Hepatocyte (in vitro differentiated cells): ENCODE results near the gene PIRT.

Experiments used
- EZH2 ChIP-seq: fragments of 200-600 bp; sonication (generic); IDR thresholded peaks from 2 replicates; pipeline ENCODE4 v1.6.1; 2016; ENCODE audit warnings: antibody characterized with exemption, mild to moderate bottlenecking, borderline replicate concordance
- EZH2phosphoT487 ChIP-seq: fragments of 200-600 bp; sonication (generic); IDR thresholded peaks from one replicate; pipeline ENCODE4 v1.6.1; 2018; ENCODE audit warnings: antibody characterized with exemption, mild to moderate bottlenecking, low read depth, moderate library complexity; ENCODE audit not compliant: unreplicated experiment, severe bottlenecking
- TF ChIP-seq, protein P1 (sequence below): fragments of 200-600 bp; sonication (generic); IDR thresholded peaks from 2 replicates; pipeline ENCODE4 v1.5.1; 2016; ENCODE audit warnings: antibody characterized with exemption, mild to moderate bottlenecking; ENCODE audit not compliant: poor library complexity

DNA sequence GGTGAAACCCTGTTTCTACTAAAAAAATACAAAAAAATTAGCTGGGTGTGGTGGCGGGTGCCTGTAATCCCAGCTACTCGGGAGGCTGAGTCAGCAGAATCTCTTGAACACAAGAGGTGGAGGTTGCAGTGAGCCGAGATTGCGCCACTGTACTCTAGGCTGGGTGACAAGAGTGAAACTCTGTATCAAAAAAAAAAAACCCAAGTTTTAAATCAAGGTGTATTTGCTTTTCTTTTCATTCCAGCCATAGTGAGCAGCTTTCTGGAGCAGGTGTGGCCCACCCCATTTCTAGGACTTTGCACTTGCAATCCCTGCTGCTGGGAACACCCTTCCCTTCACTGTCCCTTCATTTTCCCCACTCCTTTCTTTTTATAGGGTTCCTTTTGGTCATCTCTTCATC lies 62.8 kb downstream of the PIRT start:
- TF ChIP-seq, protein P1, sequence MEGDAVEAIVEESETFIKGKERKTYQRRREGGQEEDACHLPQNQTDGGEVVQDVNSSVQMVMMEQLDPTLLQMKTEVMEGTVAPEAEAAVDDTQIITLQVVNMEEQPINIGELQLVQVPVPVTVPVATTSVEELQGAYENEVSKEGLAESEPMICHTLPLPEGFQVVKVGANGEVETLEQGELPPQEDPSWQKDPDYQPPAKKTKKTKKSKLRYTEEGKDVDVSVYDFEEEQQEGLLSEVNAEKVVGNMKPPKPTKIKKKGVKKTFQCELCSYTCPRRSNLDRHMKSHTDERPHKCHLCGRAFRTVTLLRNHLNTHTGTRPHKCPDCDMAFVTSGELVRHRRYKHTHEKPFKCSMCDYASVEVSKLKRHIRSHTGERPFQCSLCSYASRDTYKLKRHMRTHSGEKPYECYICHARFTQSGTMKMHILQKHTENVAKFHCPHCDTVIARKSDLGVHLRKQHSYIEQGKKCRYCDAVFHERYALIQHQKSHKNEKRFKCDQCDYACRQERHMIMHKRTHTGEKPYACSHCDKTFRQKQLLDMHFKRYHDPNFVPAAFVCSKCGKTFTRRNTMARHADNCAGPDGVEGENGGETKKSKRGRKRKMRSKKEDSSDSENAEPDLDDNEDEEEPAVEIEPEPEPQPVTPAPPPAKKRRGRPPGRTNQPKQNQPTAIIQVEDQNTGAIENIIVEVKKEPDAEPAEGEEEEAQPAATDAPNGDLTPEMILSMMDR = no peak
- no peak for TF ChIP-seq EZH2
- TF ChIP-seq EZH2phosphoT487 = no peak
